Nucleus accumbens (tissue), 56 donors: Measurements from ENCODE around the gene XPO4.

ENCODE experiments used
- DNase-seq, 56 donors: peaks; one replicate each; lab custom pipeline; 2025; lab: John Stamatoyannopoulos, UW

XPO4 gene

GRCh38 chr13:20738616-20739015, 163.9 kb downstream of the XPO4 start:
- DNase-seq, result no peak

GRCh38 chr13:20729633-20730585, 172.6 kb downstream of the XPO4 start:
- DNase-seq, result no peak

- no peak for DNase-seq
These were observed 173.8 kb downstream of the XPO4 start for GRCh38 chr13:20728579-20729311.

GRCh38 chr13:20727856-20728255, 174.7 kb downstream of the XPO4 start:
- no peak for DNase-seq
